ENCODE results near the gene TTC31. TPM values are rescaled to one million over a fixed set of nuclear protein-coding genes. Genes with fewer than 3 reads are reported as not detected.
"Not testable (repeated sequence)": the region's sequence is repeated elsewhere in the genome, so short reads cannot be mapped to it uniquely, and the experiment has no call there.

Gene TTC31
- total RNA-seq, 4 donors from 2014 or later, result 16.5 to 27.2 (median 19.5) TPM

- H3K4me3 ChIP-seq, result no peak overlapping the region
- no peak for ATAC-seq
- no peak for TF ChIP-seq CTCF (IDR thresholded peaks at IDR 0.05)
- no peak for TF ChIP-seq POLR2A (IDR thresholded peaks at IDR 0.05)
- no peak for TF ChIP-seq POLR2AphosphoS5 (IDR thresholded peaks at IDR 0.05)
- TF ChIP-seq EP300 (IDR thresholded peaks at IDR 0.05), result no peak
- peaks cover 0 to 55% of the 10 kb centered on the region in 2 donors for H3K36me3 ChIP-seq
- H3K4me1 ChIP-seq, result peaks cover 4 to 27% (median 10%) of the 10 kb centered on the region in 3 donors
- H3K9me3 ChIP-seq, result no peaks in the 10 kb centered on the region
- no CpG with 5 or more reads among the region's 6 CpGs for WGBS, 2 donors (ENCODE audit: low coverage in 1 of 2)
- no peak overlapping the region for H3K27ac ChIP-seq
- H3K27me3 ChIP-seq, result no peaks in the 10 kb centered on the region
Observed at GRCh38 chr2:74474481-74474880, 8.4 kb upstream of the TTC31 start.

DNA sequence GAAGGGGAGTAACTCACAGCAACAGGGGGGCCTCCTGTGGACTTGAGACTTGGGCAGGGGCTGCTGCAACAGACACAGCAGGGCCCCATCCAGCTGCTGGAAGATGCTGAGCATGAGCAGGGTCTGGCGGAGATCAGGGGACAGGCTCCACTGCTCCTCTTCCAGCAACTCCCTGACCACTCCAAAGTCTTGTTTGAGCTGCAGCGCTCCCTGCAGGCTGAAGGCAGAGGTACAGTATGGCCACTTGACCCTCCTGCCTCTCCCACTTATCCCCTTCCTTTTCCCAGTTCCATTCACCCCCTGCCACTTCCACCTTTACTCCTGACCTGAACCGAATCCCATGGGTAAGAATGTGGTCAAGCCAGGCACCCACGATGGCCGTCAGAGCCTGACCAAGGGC, 8.0 kb upstream of the TTC31 start:
- WGBS, 2 donors (ENCODE audit: low coverage in 1 of 2), result 92% methylated on average over 2 of the region's 5 CpGs; no CpG with 5 or more reads in 1 of the 2 donors
- no peaks in the 10 kb centered on the region for H3K27me3 ChIP-seq
- H3K27ac ChIP-seq, result no peak overlapping the region

GRCh38 chr2:74481431-74481830, 1.4 kb upstream of the TTC31 start:
- no peak for ATAC-seq
- Histone ChIP-seq H3K4me1 (peaks cover 0 to 43% (median 19%) of the 10 kb centered on the region in 3 donors), H3K27me3 (no peaks in the 10 kb centered on the region), H3K36me3 (peaks cover 0 to 73% of the 10 kb centered on the region in 2 donors), H3K4me3 (peak overlapping the region; percentile 57 to 90), H3K27ac (peak overlapping the region in 3 of 4 donors; percentile 87 to 97 (median 88)), H3K9me3 (no peaks in the 10 kb centered on the region)
- no peak for TF ChIP-seq CTCF (IDR thresholded peaks at IDR 0.05)
- WGBS, 2 donors (ENCODE audit: low coverage in 1 of 2), result 80% methylated on average over 1 of the region's 3 CpGs; no CpG with 5 or more reads in 1 of the 2 donors

More for the DNA sequence above, 8.0 kb upstream of the TTC31 start:
- H3K4me1 ChIP-seq, result peaks cover 4 to 30% (median 10%) of the 10 kb centered on the region in 3 donors
- no peak overlapping the region for H3K4me3 ChIP-seq
- TF ChIP-seq POLR2A (IDR thresholded peaks at IDR 0.05), result no peak
- TF ChIP-seq EP300 (IDR thresholded peaks at IDR 0.05), result no peak
- TF ChIP-seq POLR2AphosphoS5 (IDR thresholded peaks at IDR 0.05), result no peak
- TF ChIP-seq CTCF (IDR thresholded peaks at IDR 0.05), result no peak
- peaks cover 0 to 60% of the 10 kb centered on the region in 2 donors for H3K36me3 ChIP-seq
- no peaks in the 10 kb centered on the region for H3K9me3 ChIP-seq
- no peak for ATAC-seq

DNA sequence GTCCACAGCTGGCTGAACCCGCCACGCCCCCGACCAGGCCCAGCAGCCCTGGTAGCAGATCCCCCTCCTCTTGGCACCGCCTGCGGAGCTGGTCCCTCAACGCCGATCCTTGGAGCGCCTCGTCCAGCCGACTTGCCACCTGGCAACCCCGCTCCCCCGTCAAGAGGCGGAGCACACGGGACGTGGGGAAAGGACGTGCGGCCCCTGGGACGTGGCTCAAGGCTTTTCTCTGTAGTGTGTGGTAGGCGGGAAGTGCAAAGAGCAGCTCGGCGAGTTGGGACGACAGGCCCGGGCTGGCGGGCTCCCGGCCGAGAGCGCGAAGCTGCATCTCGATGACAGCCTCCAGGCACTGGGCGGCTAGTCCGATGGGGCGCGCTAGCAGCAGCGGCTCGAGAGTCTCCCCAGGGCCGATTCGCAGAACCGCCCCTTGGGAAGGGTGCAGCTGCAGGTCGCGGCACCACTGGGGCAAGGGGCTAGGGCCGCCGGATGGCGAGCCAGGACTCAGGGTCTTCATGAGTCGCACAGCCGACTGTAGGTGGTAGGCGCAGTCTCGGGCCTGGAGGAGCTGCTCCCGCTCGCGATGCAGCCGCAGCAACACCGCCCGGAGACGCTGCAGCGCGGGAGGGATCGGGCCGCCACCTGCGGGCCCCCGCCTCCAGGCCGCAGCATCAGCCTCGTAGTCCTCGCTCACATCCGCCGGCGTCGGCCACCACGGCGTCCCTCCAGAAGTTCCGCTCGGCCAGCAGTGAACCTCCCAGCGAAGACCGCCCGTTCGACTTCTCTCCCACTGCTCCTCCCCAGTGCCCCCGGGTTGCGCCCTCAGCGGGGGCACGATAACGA, 700 bp upstream of the TTC31 start:
- peak overlapping the region; percentile 57 to 90 for H3K4me3 ChIP-seq
- H3K36me3 ChIP-seq, result peaks cover 0 to 73% of the 10 kb centered on the region in 2 donors
- whole genome bisulfite sequencing, 2 donors (ENCODE audit: low coverage in 1 of 2), result no CpG with 5 or more reads among the region's 80 CpGs
- no peaks in the 10 kb centered on the region for H3K9me3 ChIP-seq
- H3K4me1 ChIP-seq, result peaks cover 0 to 43% (median 19%) of the 10 kb centered on the region in 3 donors
- ATAC-seq, result peak; percentile 62
- no peaks in the 10 kb centered on the region for H3K27me3 ChIP-seq
- H3K27ac ChIP-seq, result peak overlapping the region; percentile 54 to 97 (median 88)
- no peak for TF ChIP-seq POLR2A (IDR thresholded peaks at IDR 0.05)
- no peak for TF ChIP-seq EP300 (IDR thresholded peaks at IDR 0.05)
- TF ChIP-seq CTCF (IDR thresholded peaks at IDR 0.05), result no peak
- TF ChIP-seq POLR2AphosphoS5 (IDR thresholded peaks at IDR 0.05), result no peak

DNA sequence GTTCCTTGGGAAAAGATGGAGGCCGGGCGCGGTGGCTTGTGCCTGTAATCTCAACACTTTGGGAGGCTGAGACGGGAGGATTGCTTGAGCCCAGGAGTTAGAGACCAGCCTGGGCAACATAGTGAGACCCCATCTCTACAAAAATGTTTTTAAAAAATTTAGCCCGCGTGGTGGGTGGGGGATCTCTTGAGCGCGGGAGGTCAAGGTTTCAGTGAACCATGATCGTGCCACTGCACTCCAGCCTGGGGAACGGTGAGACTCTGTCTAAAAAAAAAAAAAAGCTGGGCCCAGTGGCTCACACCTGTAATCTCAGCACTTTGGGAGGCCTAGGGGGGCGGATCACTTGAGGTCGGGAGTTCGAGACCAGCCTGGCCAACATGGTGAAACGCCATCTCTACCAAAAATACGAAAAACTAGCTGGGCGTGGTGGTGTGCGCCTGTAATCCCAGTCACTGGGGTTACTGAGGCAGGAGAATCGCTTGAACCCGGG, 839 bp downstream of the TTC31 start:
- Histone ChIP-seq H3K27ac (peak overlapping the region in 2 of 4 donors; percentile 87 to 88), H3K4me1 (peaks cover 0 to 43% (median 19%) of the 10 kb centered on the region in 3 donors), H3K4me3 (peak overlapping the region; percentile 57 to 90), H3K36me3 (peaks cover 0 to 73% of the 10 kb centered on the region in 2 donors)
- not testable (repeated sequence) for H3K9me3 ChIP-seq, H3K27me3 ChIP-seq, ATAC-seq
- WGBS, 2 donors (ENCODE audit: low coverage in 1 of 2), result 72 to 90% methylated on average over 8 to 16 of the region's 19 CpGs

Data from gastroesophageal sphincter (tissue), 4 donors.